Activated CD4-positive, alpha-beta T cell treated with anti-CD3 and anti-CD28 coated beads, Interleukin-2, amount 10 ng/mL, durations not matched to agents 24 days and 14 days (primary cell): Measurements from ENCODE around the gene HK2. TPM values are rescaled to one million over a fixed set of nuclear protein-coding genes. Genes with fewer than 3 reads are reported as not detected.
A peak's percentile ranks its signal among the peaks of the same experiment; 100 is the strongest.

Experiments used
- DNase-seq: peaks from one replicate; pipeline ENCODE4 v3.0.0; 2022
- H3K27ac Mint-ChIP-seq: one replicate; pipeline ENCODE4 v1.8.0; 2022; ENCODE audit warnings: mild to moderate bottlenecking, mixed read lengths
- H3K27me3 Mint-ChIP-seq: one replicate; pipeline ENCODE4 v1.8.0; 2022; ENCODE audit warnings: mixed read lengths
- H3K36me3 Mint-ChIP-seq: one replicate; pipeline ENCODE4 v1.8.0; 2022; ENCODE audit warnings: low read depth, mild to moderate bottlenecking, mixed read lengths
- H3K4me1 Mint-ChIP-seq: one replicate; pipeline ENCODE4 v1.8.0; 2021; ENCODE audit warnings: mixed read lengths
- H3K4me3 Mint-ChIP-seq: one replicate; pipeline ENCODE4 v1.8.0; 2022; ENCODE audit warnings: mild to moderate bottlenecking, moderate library complexity, mixed read lengths
- H3K9me3 Mint-ChIP-seq: one replicate; pipeline ENCODE4 v1.8.0; 2021; ENCODE audit warnings: mixed read lengths
- intact Hi-C: fragments of 100-400 bp; cut with micrococcal nuclease; formaldehyde crosslinking; loops from one replicate; pipeline ENCODE4 v1.15.1; 2023
- total RNA-seq: library from RNA; stranded (reverse); gene quantifications from 2 replicates; pipeline ENCODE4 v1.2.3, GENCODE V29; 2022

The HK2 gene
- total RNA-seq, 1 donor from 2014 or later, result 118 TPM

DNA sequence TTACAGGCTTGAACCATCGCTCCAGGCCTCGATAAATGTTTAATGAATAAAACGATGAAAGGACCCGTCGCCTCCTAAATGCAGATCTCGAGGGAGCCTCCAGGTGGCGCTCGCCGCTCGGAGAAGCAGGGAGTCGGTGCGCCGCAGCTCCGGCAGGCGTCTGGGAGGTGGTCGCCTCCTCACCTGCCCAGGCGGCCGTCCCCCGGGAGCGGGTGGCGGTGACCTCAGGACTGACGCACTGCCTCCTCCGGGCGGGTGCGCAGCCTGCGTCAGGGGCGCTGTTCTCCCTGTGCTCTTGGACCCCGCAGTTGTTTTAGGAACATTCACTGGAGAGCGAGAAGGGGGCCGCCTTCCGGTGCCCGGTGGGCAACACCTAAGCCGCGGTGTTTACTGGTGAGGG is 85.9 kb downstream of the HK2 start:
- peaks cover 22% of the 10 kb centered on the region for H3K27me3 Mint-ChIP-seq
- H3K27ac Mint-ChIP-seq, result no peak overlapping the region
- intact Hi-C loops, result loop anchor here (1.0 to 10.0 kb wide), 4 partner anchors 147 to 705 kb away; no protein-coding TSS in a partner anchor
- no peaks in the 10 kb centered on the region for H3K9me3 Mint-ChIP-seq
- H3K4me1 Mint-ChIP-seq, result peaks cover 10% of the 10 kb centered on the region
- H3K36me3 Mint-ChIP-seq, result no peaks in the 10 kb centered on the region
- DNase-seq, result peak; percentile 91
- peak overlapping the region; percentile 36 for H3K4me3 Mint-ChIP-seq

DNA sequence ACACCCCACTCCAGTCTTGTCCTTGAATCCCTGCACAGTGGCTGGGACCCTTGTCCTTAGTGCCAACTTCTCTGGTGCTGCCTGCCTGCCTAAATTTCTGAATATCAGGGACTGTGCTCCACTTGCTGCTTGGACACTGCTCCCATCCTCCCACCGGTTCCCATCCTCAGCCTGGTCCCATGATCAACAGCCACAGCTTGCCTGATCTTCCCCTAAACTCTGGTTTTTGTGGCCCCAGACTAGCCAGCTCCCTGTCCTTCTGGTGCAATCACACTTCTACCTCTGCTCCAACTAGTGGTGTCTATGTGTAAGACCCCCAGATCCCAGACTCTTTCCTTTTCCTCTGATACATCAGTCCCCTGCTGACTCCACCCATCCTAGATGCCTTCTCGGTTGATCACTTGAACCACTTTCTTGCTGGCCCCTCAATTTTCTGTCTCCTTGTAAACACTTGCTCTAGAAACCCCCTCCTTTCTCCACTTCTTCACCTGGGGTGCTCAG is 87.4 kb downstream of the HK2 start:
- H3K4me1 Mint-ChIP-seq, result no peaks in the 10 kb centered on the region
- no peak for DNase-seq
- peaks cover 19% of the 10 kb centered on the region for H3K27me3 Mint-ChIP-seq
- no peak overlapping the region for H3K4me3 Mint-ChIP-seq
- no peaks in the 10 kb centered on the region for H3K36me3 Mint-ChIP-seq
- no peaks in the 10 kb centered on the region for H3K9me3 Mint-ChIP-seq
- intact Hi-C loops, result no loop called here
- H3K27ac Mint-ChIP-seq, result no peak overlapping the region

DNA sequence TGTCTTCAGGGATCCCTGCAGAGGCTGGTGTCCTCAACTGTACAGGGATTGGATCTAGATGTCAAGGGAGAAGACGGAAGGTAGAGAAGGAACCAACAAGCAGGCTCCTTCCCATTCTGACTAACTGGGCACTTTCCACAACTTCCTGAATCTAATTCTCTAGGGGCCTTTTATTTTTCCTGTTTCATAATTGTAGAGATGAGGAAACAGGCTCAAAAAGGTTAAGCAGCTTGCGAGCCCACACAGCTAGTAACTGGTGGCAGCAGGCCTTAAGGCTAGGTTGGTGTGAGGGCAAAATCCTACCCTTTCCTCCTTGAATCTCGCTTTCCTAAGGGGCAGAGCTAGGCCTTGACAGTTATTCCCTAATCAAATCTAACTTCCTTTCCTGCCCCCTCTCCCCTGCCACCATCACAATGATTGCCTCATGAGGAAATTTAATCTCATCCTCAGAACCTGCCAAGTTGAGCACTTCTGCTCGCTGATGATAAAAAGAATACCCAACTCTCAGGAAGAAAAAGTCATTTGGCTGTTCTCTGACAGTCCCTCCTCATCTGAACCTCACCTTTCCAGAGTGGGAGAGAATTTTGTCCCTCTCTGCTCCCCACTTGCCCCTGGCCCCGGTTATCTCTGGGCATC is 88.8 kb downstream of the HK2 start:
- Mint-ChIP-seq H3K36me3 (no peaks in the 10 kb centered on the region), H3K27me3 (peaks cover 16% of the 10 kb centered on the region), H3K27ac (no peak overlapping the region), H3K9me3 (no peaks in the 10 kb centered on the region), H3K4me1 (no peaks in the 10 kb centered on the region), H3K4me3 (no peak overlapping the region)
- intact Hi-C loops, result no loop called here
- DNase-seq, result no peak

DNA sequence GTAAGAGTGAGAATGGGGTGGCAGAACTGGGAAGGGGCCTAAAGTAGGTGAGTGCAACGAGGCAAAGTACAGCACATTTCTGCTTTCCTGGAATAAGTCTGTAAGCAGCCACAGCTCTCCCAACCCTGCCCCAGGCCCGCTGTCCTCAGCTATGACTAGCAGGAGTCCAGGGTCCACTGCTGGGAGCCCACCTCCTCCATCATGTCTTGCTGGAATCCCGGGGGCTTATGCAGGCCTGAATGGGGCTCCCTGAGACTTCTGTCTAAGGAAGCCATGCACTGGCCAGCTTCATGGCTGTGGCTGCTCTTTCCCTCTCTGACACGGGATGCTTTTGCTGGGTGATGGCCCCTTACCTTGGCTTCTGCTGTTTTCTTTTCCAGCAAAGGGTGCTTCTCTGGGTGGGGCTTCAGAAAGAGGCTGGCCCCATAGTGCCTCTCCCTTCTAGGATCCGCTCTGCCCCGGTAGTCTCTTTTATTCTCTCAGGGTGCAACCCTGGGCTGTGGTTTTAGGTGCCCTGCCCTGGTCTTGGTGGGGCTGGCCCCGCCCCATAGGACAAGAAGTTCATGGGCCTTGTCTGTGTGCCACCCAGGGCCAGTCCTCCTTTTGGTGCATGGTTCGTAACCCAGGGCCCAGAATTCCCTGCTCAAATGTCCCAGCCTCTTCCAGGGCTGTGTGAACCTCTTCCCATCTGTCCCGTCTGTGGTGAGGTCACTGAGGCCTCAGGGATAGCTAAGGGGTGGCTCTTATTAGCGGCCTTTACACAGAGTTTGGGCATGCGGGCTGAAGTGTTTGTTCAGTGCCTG is 90.7 kb downstream of the HK2 start:
- intact Hi-C loops, result no loop called here
- no peaks in the 10 kb centered on the region for H3K4me1 Mint-ChIP-seq
- no peak overlapping the region for H3K27ac Mint-ChIP-seq
- no peak overlapping the region for H3K4me3 Mint-ChIP-seq
- peaks cover 2% of the 10 kb centered on the region for H3K27me3 Mint-ChIP-seq
- no peak for DNase-seq
- H3K9me3 Mint-ChIP-seq, result no peaks in the 10 kb centered on the region
- no peaks in the 10 kb centered on the region for H3K36me3 Mint-ChIP-seq

DNA sequence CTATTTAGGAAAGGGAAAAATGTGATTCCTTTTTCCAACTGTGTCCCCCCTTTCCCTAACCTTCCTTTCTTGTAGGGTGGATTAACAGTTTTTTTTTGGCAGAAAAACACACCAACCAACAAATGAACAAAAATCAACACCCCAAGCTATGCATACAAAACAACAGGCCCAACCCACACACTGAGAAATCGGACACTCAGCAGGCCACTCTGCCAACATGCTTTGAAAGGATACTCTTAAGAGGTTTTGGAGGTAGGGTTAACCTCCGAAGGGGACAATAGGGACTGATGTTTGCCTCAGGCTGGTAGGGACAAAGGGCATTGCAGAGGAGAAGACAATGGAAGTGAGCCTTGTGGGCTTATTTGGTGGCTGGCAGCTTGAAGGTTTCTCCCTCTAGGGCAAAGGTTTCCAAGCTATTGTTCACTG is 91.4 kb downstream of the HK2 start:
- Mint-ChIP-seq H3K4me1 (no peaks in the 10 kb centered on the region), H3K9me3 (no peaks in the 10 kb centered on the region), H3K4me3 (no peak overlapping the region), H3K27me3 (peaks cover 2% of the 10 kb centered on the region), H3K27ac (no peak overlapping the region), H3K36me3 (no peaks in the 10 kb centered on the region)
- intact Hi-C loops, result no loop called here
- no peak for DNase-seq

DNA sequence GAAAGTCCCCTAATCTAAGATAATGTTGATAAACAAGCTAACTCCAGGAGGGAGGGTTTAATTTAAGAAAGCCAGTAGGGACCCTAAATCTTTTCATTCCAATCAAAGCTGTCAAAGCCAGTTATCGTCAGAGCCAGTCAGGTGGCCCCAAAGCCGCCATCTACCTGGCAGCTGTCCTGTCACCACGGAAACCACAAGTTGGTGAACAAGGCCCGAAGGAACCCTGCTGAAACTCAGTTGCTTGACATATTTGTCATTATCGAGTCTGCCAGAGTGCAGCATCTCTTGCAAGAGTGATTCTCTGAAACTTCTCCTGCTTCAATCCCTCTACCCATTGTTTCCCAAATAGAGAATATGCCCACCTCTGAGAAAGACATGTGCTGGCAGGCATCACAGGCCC is 93.7 kb downstream of the HK2 start:
- Mint-ChIP-seq H3K27ac (no peak overlapping the region), H3K36me3 (peaks cover 8% of the 10 kb centered on the region), H3K4me1 (peaks cover 2% of the 10 kb centered on the region), H3K27me3 (no peaks in the 10 kb centered on the region), H3K4me3 (no peak overlapping the region), H3K9me3 (no peaks in the 10 kb centered on the region)
- intact Hi-C loops, result no loop called here
- DNase-seq, result no peak

DNA sequence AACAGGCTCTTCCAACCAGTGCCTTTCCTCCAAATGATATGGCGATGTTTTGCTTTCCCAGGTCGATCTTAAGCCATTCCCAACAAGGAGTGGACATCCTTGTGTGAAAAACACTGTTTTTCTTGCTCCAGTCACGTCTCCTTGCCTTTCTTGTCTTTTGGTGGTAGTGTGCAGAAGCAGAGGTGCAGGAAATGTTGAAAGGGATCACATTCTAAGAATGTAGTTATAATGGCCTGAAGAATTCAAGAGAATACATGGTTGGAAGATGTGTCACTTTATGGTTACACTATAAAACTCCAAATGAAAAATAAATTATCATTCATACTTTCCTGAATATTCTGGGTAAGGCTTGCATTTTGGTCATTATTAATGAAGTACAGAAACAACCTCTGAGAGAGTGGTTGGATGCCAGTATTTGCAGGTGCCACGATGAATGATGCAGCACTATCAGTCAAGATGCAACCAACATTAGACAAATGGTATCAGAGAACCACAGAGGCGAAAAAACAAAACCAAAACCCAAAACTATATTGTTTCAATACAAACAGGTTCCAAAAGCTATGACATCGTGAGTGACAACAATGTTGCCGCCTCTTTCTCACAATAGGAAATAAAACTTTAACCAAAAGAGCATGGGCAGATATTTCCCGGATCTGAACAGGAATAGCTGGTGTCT is 97.0 kb downstream of the HK2 start:
- Mint-ChIP-seq H3K36me3 (peaks cover 8% of the 10 kb centered on the region), H3K27me3 (peaks cover 1% of the 10 kb centered on the region), H3K4me1 (peaks cover 2% of the 10 kb centered on the region), H3K9me3 (no peaks in the 10 kb centered on the region), H3K27ac (no peak overlapping the region), H3K4me3 (no peak overlapping the region)
- intact Hi-C loops, result no loop called here
- DNase-seq, result no peak

DNA sequence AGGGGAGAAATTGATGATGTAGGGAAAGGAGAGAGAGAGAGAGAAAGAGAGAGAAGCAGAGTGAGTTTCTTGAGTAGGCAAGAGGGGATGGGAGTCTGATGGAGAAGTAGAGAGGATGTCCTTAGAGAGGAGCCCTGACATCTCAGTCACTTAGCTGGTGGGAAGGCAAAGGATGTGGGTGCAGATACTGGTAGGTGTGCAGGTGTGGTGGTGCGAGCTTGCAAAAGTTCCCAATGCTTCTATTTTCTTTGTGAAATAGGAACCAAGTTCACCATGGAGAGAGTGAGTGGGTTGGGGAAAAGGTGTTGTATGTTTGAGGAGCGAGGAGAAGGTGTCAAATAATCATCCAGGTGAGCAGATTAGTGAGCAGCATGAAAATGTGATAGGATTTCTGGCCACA is 98.0 kb downstream of the HK2 start:
- DNase-seq, result no peak
- no peak overlapping the region for H3K27ac Mint-ChIP-seq
- H3K36me3 Mint-ChIP-seq, result peaks cover 8% of the 10 kb centered on the region
- intact Hi-C loops, result no loop called here
- no peak overlapping the region for H3K4me3 Mint-ChIP-seq
- peaks cover 2% of the 10 kb centered on the region for H3K4me1 Mint-ChIP-seq
- no peaks in the 10 kb centered on the region for H3K9me3 Mint-ChIP-seq
- peaks cover 3% of the 10 kb centered on the region for H3K27me3 Mint-ChIP-seq

DNA sequence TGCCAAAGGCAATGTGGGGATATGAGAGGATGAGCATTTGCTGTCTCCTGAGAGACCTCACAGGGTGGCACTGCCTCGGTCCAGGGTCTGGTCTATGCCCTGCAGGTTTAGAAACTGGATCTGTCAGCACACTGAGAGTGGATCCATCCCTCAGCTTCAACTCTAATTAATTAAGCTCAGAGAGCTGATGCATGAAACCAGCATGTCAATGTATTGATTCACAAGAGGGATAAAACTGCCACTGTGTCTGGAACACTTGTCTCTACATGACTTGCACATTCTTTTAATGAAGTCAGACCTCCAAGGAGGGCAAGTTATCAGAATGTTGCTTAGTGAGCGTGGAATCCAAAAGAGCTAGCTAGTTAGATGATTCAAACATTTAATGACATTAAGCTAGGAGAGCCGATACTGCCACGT is 102.1 kb downstream of the HK2 start:
- intact Hi-C loops, result no loop called here
- Mint-ChIP-seq H3K9me3 (no peaks in the 10 kb centered on the region), H3K4me1 (peaks cover 2% of the 10 kb centered on the region), H3K36me3 (peaks cover 3% of the 10 kb centered on the region), H3K27me3 (peaks cover 7% of the 10 kb centered on the region), H3K4me3 (no peak overlapping the region), H3K27ac (no peak overlapping the region)
- DNase-seq, result no peak

DNA sequence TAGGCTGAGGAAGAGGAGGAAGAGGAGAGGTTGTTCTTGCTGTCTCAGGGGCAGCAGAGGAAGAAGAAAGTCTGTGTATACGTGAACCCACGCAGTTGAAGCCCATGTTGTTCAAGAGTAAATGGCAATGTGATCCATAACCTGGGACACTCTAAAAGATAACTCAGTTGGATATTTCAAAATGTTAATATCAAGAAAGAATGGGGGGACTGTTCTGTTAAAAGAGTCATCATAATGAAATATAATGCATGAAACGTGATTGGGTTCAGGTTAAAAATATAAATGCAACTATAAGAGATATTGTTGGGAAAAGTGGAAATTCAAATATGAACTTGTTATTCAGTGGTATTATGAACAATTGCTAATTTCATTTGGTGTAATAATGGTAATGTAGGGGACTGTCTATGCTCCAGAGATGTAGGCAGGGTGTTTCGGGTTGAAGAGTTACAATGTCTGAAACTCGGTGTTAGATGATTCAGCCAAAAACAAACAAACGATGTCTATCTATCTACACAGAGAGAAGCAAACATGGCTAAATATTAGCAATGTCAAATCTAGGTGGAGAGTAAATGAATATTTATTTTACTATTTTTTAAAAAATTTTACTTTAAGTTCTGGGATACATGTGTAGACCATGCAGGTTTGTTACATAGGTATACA is 103.4 kb downstream of the HK2 start:
- no peak overlapping the region for H3K27ac Mint-ChIP-seq
- DNase-seq, result no peak
- intact Hi-C loops, result no loop called here
- H3K9me3 Mint-ChIP-seq, result no peaks in the 10 kb centered on the region
- no peaks in the 10 kb centered on the region for H3K4me1 Mint-ChIP-seq
- no peaks in the 10 kb centered on the region for H3K36me3 Mint-ChIP-seq
- H3K27me3 Mint-ChIP-seq, result peaks cover 9% of the 10 kb centered on the region
- no peak overlapping the region for H3K4me3 Mint-ChIP-seq

DNA sequence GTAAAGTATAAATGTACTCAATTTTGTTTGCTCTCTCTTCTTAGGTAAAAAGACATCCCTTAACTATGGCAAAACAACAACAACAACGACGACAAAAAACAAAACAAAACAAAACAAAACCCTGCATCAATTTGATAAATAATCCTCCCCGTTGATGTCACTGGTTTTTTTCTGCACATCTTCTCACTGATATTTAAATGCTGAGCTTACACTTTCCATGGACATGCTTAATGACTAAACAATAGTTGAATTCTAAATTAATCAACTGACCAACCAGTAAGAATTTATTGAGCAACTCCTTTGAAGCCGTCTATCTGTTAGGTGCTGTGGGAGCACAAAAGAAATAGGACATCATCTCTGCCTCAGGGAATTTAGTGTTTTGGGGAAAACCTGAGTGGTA is 104.3 kb downstream of the HK2 start:
- Mint-ChIP-seq H3K9me3 (no peaks in the 10 kb centered on the region), H3K4me3 (no peak overlapping the region), H3K27me3 (peaks cover 9% of the 10 kb centered on the region), H3K36me3 (no peaks in the 10 kb centered on the region), H3K27ac (no peak overlapping the region), H3K4me1 (no peaks in the 10 kb centered on the region)
- intact Hi-C loops, result no loop called here
- DNase-seq, result no peak

DNA sequence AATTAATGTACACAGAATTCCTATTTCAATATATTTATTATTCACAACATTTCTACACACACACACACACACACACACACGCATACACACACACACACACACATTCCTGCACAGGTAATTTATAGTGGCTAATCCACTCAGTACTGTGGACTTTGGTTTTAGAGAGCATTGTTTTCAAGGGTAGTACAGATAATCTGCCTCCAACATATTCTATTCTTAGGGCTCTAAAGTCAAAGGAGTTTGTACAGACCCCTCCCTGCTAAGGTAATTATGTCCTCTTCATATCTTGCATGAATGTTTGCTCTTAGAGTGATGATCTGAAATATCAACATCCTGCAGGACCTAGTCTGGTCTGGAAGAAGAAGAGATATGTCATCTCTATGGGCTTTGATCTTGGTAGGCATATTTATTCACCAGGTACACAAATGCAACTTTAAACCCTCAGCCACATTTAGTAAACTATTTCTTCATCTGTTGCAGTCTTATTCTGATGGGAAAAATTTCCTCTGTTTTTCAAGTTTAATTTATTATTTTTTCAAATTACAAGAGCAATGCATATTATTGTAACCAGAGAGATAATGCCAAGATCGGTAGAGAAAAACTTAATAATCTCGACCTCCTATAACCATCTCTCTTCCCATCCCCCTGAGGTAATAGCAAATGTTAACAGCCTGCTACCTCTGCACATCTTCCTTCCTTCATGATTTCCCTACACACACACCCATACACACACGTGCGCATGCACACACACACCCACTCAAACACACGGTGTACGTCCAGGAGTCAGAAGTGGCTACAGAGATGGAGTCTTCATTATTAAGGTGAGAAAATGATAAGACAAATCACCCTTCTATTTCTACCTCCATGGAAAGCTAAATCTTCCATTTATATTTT is 106.2 kb downstream of the HK2 start:
- peaks cover 3% of the 10 kb centered on the region for H3K9me3 Mint-ChIP-seq
- peaks cover 5% of the 10 kb centered on the region for H3K4me1 Mint-ChIP-seq
- intact Hi-C loops, result no loop called here
- H3K36me3 Mint-ChIP-seq, result peaks cover 3% of the 10 kb centered on the region
- H3K27ac Mint-ChIP-seq, result no peak overlapping the region
- H3K4me3 Mint-ChIP-seq, result no peak overlapping the region
- no peak for DNase-seq
- H3K27me3 Mint-ChIP-seq, result peaks cover 11% of the 10 kb centered on the region

DNA sequence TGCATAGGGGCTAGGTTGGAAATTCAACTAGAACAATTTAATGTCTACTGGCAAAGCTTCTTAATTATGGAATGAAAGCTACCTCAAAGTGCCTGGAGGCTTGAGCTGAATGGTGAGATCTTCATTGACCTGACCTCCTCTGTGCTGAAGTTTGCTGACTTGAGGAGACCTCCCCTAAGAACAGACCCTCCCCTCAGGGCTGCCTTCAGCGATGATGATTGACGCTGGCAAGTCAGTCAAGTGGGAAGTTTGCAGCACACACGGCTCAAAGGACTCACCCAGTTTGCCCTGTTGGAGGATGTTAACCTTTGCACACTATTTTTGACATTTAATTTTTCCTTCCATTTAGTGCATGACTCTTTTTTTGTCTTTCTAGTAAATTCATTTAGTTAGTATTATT is 107.4 kb downstream of the HK2 start:
- no peak overlapping the region for H3K27ac Mint-ChIP-seq
- intact Hi-C loops, result no loop called here
- H3K36me3 Mint-ChIP-seq, result peaks cover 3% of the 10 kb centered on the region

More for the DNA sequence above, 107.4 kb downstream of the HK2 start:
- Mint-ChIP-seq H3K4me1 (peaks cover 13% of the 10 kb centered on the region), H3K27me3 (peaks cover 11% of the 10 kb centered on the region), H3K9me3 (peaks cover 3% of the 10 kb centered on the region), H3K4me3 (no peak overlapping the region)
- DNase-seq, result no peak
